Ovary (tissue), 9 donors: ENCODE results near the gene PLCE1. TPM values are rescaled to one million over a fixed set of nuclear protein-coding genes. Genes with fewer than 3 reads are reported as not detected.

ENCODE experiments used
- DNase-seq, 5 donors: peaks; one replicate each; pipeline ENCODE4 v3.0.0-alpha.2; 2019 to 2020
- H3K27ac ChIP-seq, 2 donors: fragments of 200-600 bp; one replicate each; pipeline versions ENCODE4 v1.5.1 to v1.8.0; 2019 to 2022
- H3K27me3 ChIP-seq: fragments of 200-600 bp; one replicate; pipeline ENCODE4 v1.8.0; 2022
- H3K36me3 ChIP-seq: fragments of 200-600 bp; sonication (generic); one replicate; pipeline ENCODE4 v1.5.1; 2019
- H3K4me1 ChIP-seq: one replicate; pipeline ENCODE4 v1.8.1; 2013; ENCODE audit warnings: mild to moderate bottlenecking, moderate library complexity; ENCODE audit not compliant: insufficient read depth
- H3K4me3 ChIP-seq: fragments of 200-600 bp; sonication (generic); one replicate; pipeline ENCODE4 v1.5.1; 2017
- H3K9me3 ChIP-seq, 2 donors: fragments of 200-600 bp in 1 of 2; sonication (generic) in 1 of 2; one replicate each; pipeline versions ENCODE4 v1.5.1 to v1.8.1; 2013 to 2019; ENCODE audit warnings: mild to moderate bottlenecking in 1 of 2, moderate library complexity in 1 of 2
- EP300 ChIP-seq: sonication (generic); formaldehyde crosslinking; IDR thresholded peaks from one replicate; pipeline ENCODE4 v1.6.1; 2017; ENCODE audit warnings: antibody characterized with exemption
- POLR2A ChIP-seq: fragments of 450-650 bp; IDR thresholded peaks from one replicate; pipeline ENCODE4 v1.6.1; 2017; ENCODE audit warnings: antibody characterized with exemption, mild to moderate bottlenecking, moderate library complexity
- WGBS, 3 donors: extraction: QIAGEN DNeasy Blood & Tissue Kit in 1 of 3; methylation state at CpG; one replicate each; pipeline versions ENCODE4 v1.1.5 to v1.1.7; 2013 to 2017; 5-methylcytosine and 5-hydroxymethylcytosine counted together
- intact Hi-C, 4 donors: fragments of 100-400 bp; cut with DNase I; formaldehyde crosslinking; loops; one replicate each; pipeline versions ENCODE4 v1.11.0 to v1.15.1; 2022 to 2023
- polyA plus RNA-seq, 2 donors: library from polyadenylated mRNA; stranded (reverse); fragments of 200-250 nt in 1 of 2; fragments of 350-450 nt in 1 of 2; fragmentation: Illumina TruSeq in 1 of 2; extraction: RNeasy Lipid Tissue Mini Kit (QIAGEN cat#74804) in 1 of 2; gene quantifications; one replicate each; pipeline ENCODE4 v1.2.3, GENCODE V29; 2013 to 2014
- total RNA-seq, 7 donors: library from RNA; depleted of rRNA in 2 of 7; stranded (reverse); fragments of >200 nt in 2 of 7; fragmentation: NEBNext Ultra II Directional in 3 of 7; extraction: Animal tissue kit (Norgen Biotek cat#: 25700) in 3 of 7; gene quantifications; one replicate each; pipeline versions ENCODE4 v1.1.0 to v1.2.4, GENCODE V29; 2016 to 2023
- TF ChIP-seq, protein P1 (sequence below), 3 donors: fragments of 450-650 bp in 2 of 3; fragments of 200-600 bp in 1 of 3; IDR thresholded peaks; one replicate each; pipeline versions ENCODE4 v1.5.1 to v1.8.0; 2016 to 2022; ENCODE audit warnings: antibody characterized with exemption in 3 of 3, mild to moderate bottlenecking in 1 of 3
- donor health status: DM: no; HTN: no; CAD: no; lungs with moderate emphysema.
- donor health status: DM: no; HTN: no; CAD: no.
- donor health status: Bipolar disorder and iron deficiency.
- donor health status: DM: yes; HTN: yes; CAD: no.
- donor health status: DM: no; HTN: no; CAD: no.
- donor health status: DM: yes; HTN: yes; CAD: no.

Gene PLCE1
- total and polyA plus RNA-seq, 9 donors: 2.5 to 15.3 (median 7.4) TPM

DNA sequence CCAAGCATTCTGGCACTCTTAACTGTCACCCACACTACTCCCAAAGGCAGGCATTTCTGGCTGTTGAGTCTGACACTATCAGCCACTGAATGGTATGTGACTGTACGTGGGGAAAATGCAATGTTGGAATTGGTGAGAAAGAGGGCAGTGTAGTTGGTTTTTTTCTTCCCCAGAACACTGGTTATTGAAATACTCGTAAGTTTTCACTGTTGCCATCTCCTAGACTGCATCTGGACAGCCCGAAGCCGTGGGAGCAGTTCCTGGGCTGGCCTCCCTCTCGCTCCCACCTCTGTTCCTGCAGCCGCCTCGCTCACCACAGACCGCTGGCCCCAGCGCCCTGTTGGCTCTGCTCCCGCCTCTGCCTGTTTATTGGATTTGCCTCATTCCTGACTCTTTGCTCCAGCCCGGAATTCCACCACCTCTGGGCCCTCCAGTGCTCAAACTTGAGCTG lies 5.7 kb downstream of the PLCE1 start:
- H3K9me3 ChIP-seq: no peaks in the 10 kb centered on the region
- DNase-seq: peak in 4 of 5 donors; percentile 68 to 86 (median 80)
- H3K36me3 ChIP-seq: no peaks in the 10 kb centered on the region
- 4 to 15% (median 11%) methylated on average over 11 of the region's 11 CpGs for WGBS, 3 donors
- no peak overlapping the region for H3K4me3 ChIP-seq
- intact Hi-C loops: loop anchor here in 1 of 4 donors (10.0 kb wide), 1 partner anchor 55 kb away; no protein-coding TSS in a partner anchor
- H3K4me1 ChIP-seq: peaks cover 12% of the 10 kb centered on the region
- TF ChIP-seq, protein P1, sequence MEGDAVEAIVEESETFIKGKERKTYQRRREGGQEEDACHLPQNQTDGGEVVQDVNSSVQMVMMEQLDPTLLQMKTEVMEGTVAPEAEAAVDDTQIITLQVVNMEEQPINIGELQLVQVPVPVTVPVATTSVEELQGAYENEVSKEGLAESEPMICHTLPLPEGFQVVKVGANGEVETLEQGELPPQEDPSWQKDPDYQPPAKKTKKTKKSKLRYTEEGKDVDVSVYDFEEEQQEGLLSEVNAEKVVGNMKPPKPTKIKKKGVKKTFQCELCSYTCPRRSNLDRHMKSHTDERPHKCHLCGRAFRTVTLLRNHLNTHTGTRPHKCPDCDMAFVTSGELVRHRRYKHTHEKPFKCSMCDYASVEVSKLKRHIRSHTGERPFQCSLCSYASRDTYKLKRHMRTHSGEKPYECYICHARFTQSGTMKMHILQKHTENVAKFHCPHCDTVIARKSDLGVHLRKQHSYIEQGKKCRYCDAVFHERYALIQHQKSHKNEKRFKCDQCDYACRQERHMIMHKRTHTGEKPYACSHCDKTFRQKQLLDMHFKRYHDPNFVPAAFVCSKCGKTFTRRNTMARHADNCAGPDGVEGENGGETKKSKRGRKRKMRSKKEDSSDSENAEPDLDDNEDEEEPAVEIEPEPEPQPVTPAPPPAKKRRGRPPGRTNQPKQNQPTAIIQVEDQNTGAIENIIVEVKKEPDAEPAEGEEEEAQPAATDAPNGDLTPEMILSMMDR (IDR thresholded peaks at IDR 0.05): no peak
- TF ChIP-seq EP300: no peak
- no peak for TF ChIP-seq POLR2A
- no peaks in the 10 kb centered on the region for H3K27me3 ChIP-seq
- no peak overlapping the region for H3K27ac ChIP-seq

DNA sequence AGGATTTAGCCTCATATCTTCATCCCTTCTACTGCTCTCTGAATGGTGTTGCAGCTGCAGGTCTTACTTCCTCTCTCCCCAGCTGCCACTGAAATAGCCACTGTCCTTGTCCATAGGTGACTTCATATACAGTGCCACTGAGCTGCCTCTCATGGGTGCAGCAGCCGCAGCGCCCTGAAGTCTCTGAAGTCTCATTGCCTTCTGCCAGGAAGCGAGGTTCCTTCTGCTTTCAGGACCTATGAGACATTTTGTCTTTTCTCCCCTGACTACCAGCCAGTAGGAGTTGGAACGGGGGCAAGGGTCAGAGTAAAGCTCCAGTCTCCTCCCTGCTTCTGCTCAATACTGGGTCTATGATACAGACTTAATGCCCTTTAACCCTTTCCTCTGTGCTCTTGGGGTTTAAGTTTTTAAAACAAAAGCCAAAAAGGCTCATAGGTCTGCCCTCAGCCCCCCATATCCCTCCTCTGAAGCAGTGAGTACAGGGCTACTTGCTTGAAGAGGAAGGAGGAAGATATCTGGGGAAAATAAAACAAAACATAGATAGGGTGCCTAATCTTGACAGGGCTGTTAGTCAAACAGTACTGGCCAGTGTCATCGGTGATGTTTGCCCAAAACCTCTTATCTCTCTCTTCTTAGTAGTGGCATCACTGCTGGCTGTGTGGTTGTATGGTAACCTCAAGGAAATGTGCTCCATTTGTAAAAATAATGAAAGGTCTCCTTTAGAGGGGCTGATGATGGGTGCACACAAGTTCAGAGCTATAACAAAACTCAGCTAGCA lies 7.1 kb downstream of the PLCE1 start:
- Histone ChIP-seq H3K4me3 (no peak overlapping the region), H3K27ac (no peak overlapping the region), H3K36me3 (no peaks in the 10 kb centered on the region), H3K27me3 (no peaks in the 10 kb centered on the region), H3K4me1 (peaks cover 12% of the 10 kb centered on the region), H3K9me3 (no peaks in the 10 kb centered on the region)
- no peak for TF ChIP-seq POLR2A
- TF ChIP-seq, protein P1 (IDR thresholded peaks at IDR 0.05): no peak
- no peak for TF ChIP-seq EP300
- 67 to 79% (median 68%) methylated on average over 5 of the region's 5 CpGs for WGBS, 3 donors
- intact Hi-C loops: no loop called here
- no peak for DNase-seq

DNA sequence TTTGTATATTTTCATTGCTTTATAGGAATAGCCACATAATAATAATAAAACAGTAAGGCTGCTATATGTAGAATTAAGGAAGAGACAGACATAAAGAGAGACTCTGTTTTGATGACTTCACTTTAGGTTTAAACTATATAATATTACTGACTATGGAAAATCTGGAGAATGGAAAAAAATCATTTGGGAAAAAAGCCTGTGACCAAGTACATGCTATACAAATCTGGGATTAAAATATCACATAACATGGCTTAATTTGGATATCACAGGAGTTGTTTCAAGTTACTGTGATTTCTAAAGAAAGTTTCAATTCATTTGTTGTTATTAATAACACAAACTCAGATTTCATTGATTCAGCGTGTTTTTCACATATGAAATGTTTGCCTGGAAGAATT lies 7.7 kb downstream of the PLCE1 start:
- intact Hi-C loops: no loop called here
- no peak overlapping the region for H3K27ac ChIP-seq

DNA sequence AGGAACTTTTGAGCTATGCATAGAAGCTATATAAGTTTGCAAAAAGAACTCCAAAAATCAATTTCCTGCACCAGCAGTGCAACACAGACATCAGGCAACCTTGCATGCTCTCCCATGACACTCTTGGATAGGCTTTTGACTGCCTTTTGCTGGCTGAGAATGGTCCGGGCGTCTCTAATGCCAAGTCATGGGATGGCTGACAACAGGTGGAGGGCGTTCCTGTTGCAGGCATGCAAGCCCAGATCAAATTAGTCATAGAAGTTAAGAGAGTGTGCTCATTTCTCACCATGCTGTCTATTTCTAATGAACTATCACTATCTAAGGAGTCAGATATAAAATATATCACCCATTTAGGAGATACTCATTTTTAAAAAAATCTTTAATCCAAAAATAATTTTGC lies 8.4 kb downstream of the PLCE1 start:
- intact Hi-C loops: no loop called here
- H3K27ac ChIP-seq: no peak overlapping the region
- TF ChIP-seq POLR2A (no peak), EP300 (no peak)
- TF ChIP-seq, protein P1 (IDR thresholded peaks at IDR 0.05): no peak
- 88 to 95% (median 95%) methylated on average over 3 of the region's 3 CpGs for WGBS, 3 donors
- H3K4me3 ChIP-seq: no peak overlapping the region
- DNase-seq: no peak
- peaks cover 12% of the 10 kb centered on the region for H3K4me1 ChIP-seq
- H3K27me3 ChIP-seq: no peaks in the 10 kb centered on the region
- no peaks in the 10 kb centered on the region for H3K9me3 ChIP-seq
- no peaks in the 10 kb centered on the region for H3K36me3 ChIP-seq

More for the DNA sequence above, 7.7 kb downstream of the PLCE1 start:
- peaks cover 12% of the 10 kb centered on the region for H3K4me1 ChIP-seq
- TF ChIP-seq EP300: no peak
- TF ChIP-seq, protein P1 (IDR thresholded peaks at IDR 0.05): no peak
- no peak for TF ChIP-seq POLR2A
- H3K4me3 ChIP-seq: no peak overlapping the region
- no peaks in the 10 kb centered on the region for H3K27me3 ChIP-seq
- WGBS, 3 donors: 96 to 100% (median 98%) methylated on average over 1 of the region's 1 CpG
- no peaks in the 10 kb centered on the region for H3K36me3 ChIP-seq
- no peaks in the 10 kb centered on the region for H3K9me3 ChIP-seq
- DNase-seq: no peak
